Liver (tissue), 9 donors: ENCODE results near the gene PPFIBP2. TPM values are rescaled to one million over a fixed set of nuclear protein-coding genes. Genes with fewer than 3 reads are reported as not detected.

Experiments
- DNase-seq: peaks from one replicate; pipeline ENCODE4 v3.0.0-alpha.2; 2017; ENCODE audit warnings: low spot score
- H3K27ac ChIP-seq, 2 donors: one replicate each; pipeline ENCODE4 v1.7.0; 2013; ENCODE audit warnings: inconsistent platforms in 2 of 2, low read length in 2 of 2, control low read depth in 1 of 2, low read depth in 1 of 2, mild to moderate bottlenecking in 1 of 2
- H3K27me3 ChIP-seq, 4 donors: one replicate each; pipeline versions ENCODE4 v1.6.1 to v1.7.0; 2013; ENCODE audit warnings: low read length in 3 of 4, inconsistent platforms in 1 of 4, mild to moderate bottlenecking in 1 of 4, moderate library complexity in 1 of 4; ENCODE audit not compliant: control insufficient read depth in 4 of 4, insufficient read depth in 4 of 4
- H3K36me3 ChIP-seq, 4 donors: one replicate each; pipeline versions ENCODE4 v1.6.1 to v1.7.0; 2013; ENCODE audit warnings: low read length in 3 of 4, mild to moderate bottlenecking in 3 of 4, low read depth in 1 of 4, moderate library complexity in 1 of 4; ENCODE audit not compliant: control insufficient read depth in 4 of 4, insufficient read depth in 3 of 4
- H3K4me1 ChIP-seq, 4 donors: one replicate each; pipeline versions ENCODE4 v1.6.1 to v1.7.0; 2013; ENCODE audit warnings: low read length in 3 of 4, mild to moderate bottlenecking in 3 of 4, moderate library complexity in 1 of 4; ENCODE audit not compliant: control insufficient read depth in 4 of 4, insufficient read depth in 4 of 4
- H3K4me3 ChIP-seq, 3 donors: one replicate each; pipeline versions ENCODE4 v1.6.1 to v1.7.0; 2013; ENCODE audit warnings: low read length in 3 of 3, control low read depth in 1 of 3, low read depth in 1 of 3, mild to moderate bottlenecking in 1 of 3
- H3K9ac ChIP-seq, 2 donors: one replicate each; pipeline ENCODE4 v1.7.0; 2013; ENCODE audit warnings: low read length in 2 of 2, mild to moderate bottlenecking in 2 of 2, moderate library complexity in 2 of 2, control low read depth in 1 of 2, low read depth in 1 of 2
- H3K9me3 ChIP-seq, 4 donors: one replicate each; pipeline versions ENCODE4 v1.6.1 to v1.7.0; 2013; ENCODE audit warnings: low read length in 3 of 4; ENCODE audit not compliant: control insufficient read depth in 4 of 4
- ATF3 ChIP-seq: IDR thresholded peaks from 2 replicates; pipeline ENCODE4 v1.6.1; 2016; ENCODE audit warnings: antibody characterized with exemption
- EGR1 ChIP-seq, 2 donors: IDR thresholded peaks; 2 replicates each; pipeline ENCODE4 v1.6.1; 2016 to 2018; ENCODE audit warnings: antibody characterized with exemption in 2 of 2, low read depth in 2 of 2
- FOXA2 ChIP-seq: IDR thresholded peaks from 2 replicates; pipeline ENCODE4 v1.6.1; 2016; ENCODE audit warnings: antibody characterized with exemption
- GABPA ChIP-seq, 2 donors: IDR thresholded peaks in 1 of 2; conservative IDR thresholded peaks in 1 of 2; 2 replicates each; pipeline ENCODE4 v1.6.1; 2016; ENCODE audit warnings: antibody characterized with exemption in 2 of 2, mild to moderate bottlenecking in 1 of 2, moderate library complexity in 1 of 2
- HNF4A ChIP-seq, 2 donors: conservative IDR thresholded peaks; 2 replicates each; pipeline ENCODE4 v1.6.1; 2016; ENCODE audit warnings: antibody characterized with exemption in 2 of 2, mild to moderate bottlenecking in 2 of 2
- HNF4G ChIP-seq: IDR thresholded peaks from 2 replicates; pipeline ENCODE4 v1.6.1; 2016; ENCODE audit warnings: antibody characterized with exemption
- MAX ChIP-seq: IDR thresholded peaks from 2 replicates; pipeline ENCODE4 v1.6.1; 2016; ENCODE audit warnings: antibody characterized with exemption
- NR2F2 ChIP-seq: IDR thresholded peaks from 2 replicates; pipeline ENCODE4 v1.6.1; 2016; ENCODE audit warnings: antibody characterized with exemption
- RAD21 ChIP-seq, 2 donors: IDR thresholded peaks; 2 replicates each; pipeline ENCODE4 v1.6.1; 2016; ENCODE audit warnings: antibody characterized with exemption in 2 of 2, mild to moderate bottlenecking in 2 of 2
- RXRA ChIP-seq, 2 donors: IDR thresholded peaks; 2 replicates each; pipeline ENCODE4 v1.6.1; 2017 to 2018; ENCODE audit warnings: antibody characterized with exemption in 2 of 2, mild to moderate bottlenecking in 1 of 2
- SP1 ChIP-seq: IDR thresholded peaks from 2 replicates; pipeline ENCODE4 v1.6.1; 2018; ENCODE audit warnings: antibody characterized with exemption, mild to moderate bottlenecking
- TAF1 ChIP-seq: conservative IDR thresholded peaks from 2 replicates; pipeline ENCODE4 v1.6.1; 2016; ENCODE audit warnings: antibody characterized with exemption, mild to moderate bottlenecking
- WGBS: extraction: QIAGEN DNeasy Blood & Tissue Kit; methylation state at CpG from one replicate; pipeline ENCODE4 v1.1.7; 2013; 5-methylcytosine and 5-hydroxymethylcytosine counted together
- polyA plus RNA-seq, 2 donors: library from polyadenylated mRNA; stranded (reverse) in 1 of 2; unstranded in 1 of 2; fragments of 200-250 nt in 1 of 2; fragments of >200 nt in 1 of 2; fragmentation: Nextera tagmentation in 1 of 2; extraction: Ambion mirVana in 1 of 2; gene quantifications; one replicate each; pipeline versions ENCODE4 v1.2.1 to v1.2.3, GENCODE V29; 2013 to 2015
- total RNA-seq, 2 donors: library from RNA; depleted of rRNA; stranded (reverse); fragments of >200 nt; gene quantifications; one replicate each; pipeline ENCODE4 v1.2.3, GENCODE V29; 2014
- TF ChIP-seq, protein P1 (sequence below): IDR thresholded peaks from 2 replicates; pipeline ENCODE4 v1.6.1; 2016; ENCODE audit warnings: antibody characterized with exemption, mild to moderate bottlenecking
- TF ChIP-seq, protein P2 (sequence below): IDR thresholded peaks from 2 replicates; pipeline ENCODE4 v1.6.1; 2016; ENCODE audit warnings: antibody characterized with exemption
- donor health status: healthy.
- donor health status: healthy.
- donor health status: healthy.
- donor health status: healthy.
- donor health status: healthy.

PPFIBP2 gene
- total and polyA plus RNA-seq, 4 donors = 19.6 to 80.0 (median 23.2) TPM

GRCh38 chr11:7613394-7613720 is 99.6 kb downstream of the PPFIBP2 start:
- Histone ChIP-seq H3K9me3 (no peaks in the 10 kb centered on the region), H3K9ac (no peak overlapping the region), H3K36me3 (peaks cover 0 to 27% (median 21%) of the 10 kb centered on the region in 4 donors), H3K4me3 (no peak overlapping the region), H3K4me1 (peaks cover 8 to 21% (median 17%) of the 10 kb centered on the region in 4 donors), H3K27me3 (no peaks in the 10 kb centered on the region), H3K27ac (peak overlapping the region; percentile 52 to 73)
- no peak for DNase-seq
- WGBS = 66% methylated on average over 4 of the region's 4 CpGs
- TF ChIP-seq RXRA (IDR thresholded peaks at IDR 0.05) (peak; percentile 68 to 70), EGR1 (IDR thresholded peaks at IDR 0.05; ENCODE audit: low read depth in 2 of 2) (no peak), NR2F2 (no peak), FOXA2 (peak; percentile 72), SP1 (peak; percentile 8), GABPA (IDR thresholded peaks at IDR 0.05 in 1 of 2, conservative IDR thresholded peaks at IDR 0.05 in 1 of 2) (no peak), RAD21 (IDR thresholded peaks at IDR 0.05) (peak in 1 of 2 donors; percentile 27), MAX (no peak), HNF4G (no peak), HNF4A (conservative IDR thresholded peaks at IDR 0.05) (peak in 1 of 2 donors; percentile 22), TAF1 (no peak), ATF3 (no peak)
- TF ChIP-seq, protein P1, sequence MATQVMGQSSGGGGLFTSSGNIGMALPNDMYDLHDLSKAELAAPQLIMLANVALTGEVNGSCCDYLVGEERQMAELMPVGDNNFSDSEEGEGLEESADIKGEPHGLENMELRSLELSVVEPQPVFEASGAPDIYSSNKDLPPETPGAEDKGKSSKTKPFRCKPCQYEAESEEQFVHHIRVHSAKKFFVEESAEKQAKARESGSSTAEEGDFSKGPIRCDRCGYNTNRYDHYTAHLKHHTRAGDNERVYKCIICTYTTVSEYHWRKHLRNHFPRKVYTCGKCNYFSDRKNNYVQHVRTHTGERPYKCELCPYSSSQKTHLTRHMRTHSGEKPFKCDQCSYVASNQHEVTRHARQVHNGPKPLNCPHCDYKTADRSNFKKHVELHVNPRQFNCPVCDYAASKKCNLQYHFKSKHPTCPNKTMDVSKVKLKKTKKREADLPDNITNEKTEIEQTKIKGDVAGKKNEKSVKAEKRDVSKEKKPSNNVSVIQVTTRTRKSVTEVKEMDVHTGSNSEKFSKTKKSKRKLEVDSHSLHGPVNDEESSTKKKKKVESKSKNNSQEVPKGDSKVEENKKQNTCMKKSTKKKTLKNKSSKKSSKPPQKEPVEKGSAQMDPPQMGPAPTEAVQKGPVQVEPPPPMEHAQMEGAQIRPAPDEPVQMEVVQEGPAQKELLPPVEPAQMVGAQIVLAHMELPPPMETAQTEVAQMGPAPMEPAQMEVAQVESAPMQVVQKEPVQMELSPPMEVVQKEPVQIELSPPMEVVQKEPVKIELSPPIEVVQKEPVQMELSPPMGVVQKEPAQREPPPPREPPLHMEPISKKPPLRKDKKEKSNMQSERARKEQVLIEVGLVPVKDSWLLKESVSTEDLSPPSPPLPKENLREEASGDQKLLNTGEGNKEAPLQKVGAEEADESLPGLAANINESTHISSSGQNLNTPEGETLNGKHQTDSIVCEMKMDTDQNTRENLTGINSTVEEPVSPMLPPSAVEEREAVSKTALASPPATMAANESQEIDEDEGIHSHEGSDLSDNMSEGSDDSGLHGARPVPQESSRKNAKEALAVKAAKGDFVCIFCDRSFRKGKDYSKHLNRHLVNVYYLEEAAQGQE = no peak
- TF ChIP-seq, protein P2, sequence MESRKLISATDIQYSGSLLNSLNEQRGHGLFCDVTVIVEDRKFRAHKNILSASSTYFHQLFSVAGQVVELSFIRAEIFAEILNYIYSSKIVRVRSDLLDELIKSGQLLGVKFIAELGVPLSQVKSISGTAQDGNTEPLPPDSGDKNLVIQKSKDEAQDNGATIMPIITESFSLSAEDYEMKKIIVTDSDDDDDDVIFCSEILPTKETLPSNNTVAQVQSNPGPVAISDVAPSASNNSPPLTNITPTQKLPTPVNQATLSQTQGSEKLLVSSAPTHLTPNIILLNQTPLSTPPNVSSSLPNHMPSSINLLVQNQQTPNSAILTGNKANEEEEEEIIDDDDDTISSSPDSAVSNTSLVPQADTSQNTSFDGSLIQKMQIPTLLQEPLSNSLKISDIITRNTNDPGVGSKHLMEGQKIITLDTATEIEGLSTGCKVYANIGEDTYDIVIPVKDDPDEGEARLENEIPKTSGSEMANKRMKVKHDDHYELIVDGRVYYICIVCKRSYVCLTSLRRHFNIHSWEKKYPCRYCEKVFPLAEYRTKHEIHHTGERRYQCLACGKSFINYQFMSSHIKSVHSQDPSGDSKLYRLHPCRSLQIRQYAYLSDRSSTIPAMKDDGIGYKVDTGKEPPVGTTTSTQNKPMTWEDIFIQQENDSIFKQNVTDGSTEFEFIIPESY = no peak

- peaks cover 0 to 29% (median 22%) of the 10 kb centered on the region in 4 donors for H3K36me3 ChIP-seq
- H3K27ac ChIP-seq = no peak overlapping the region
- H3K4me1 ChIP-seq = peaks cover 8 to 21% (median 17%) of the 10 kb centered on the region in 4 donors
- no peaks in the 10 kb centered on the region for H3K9me3 ChIP-seq
- no peak overlapping the region for H3K9ac ChIP-seq
- no peaks in the 10 kb centered on the region for H3K27me3 ChIP-seq
- no peak for DNase-seq
- no peak overlapping the region for H3K4me3 ChIP-seq
- no peak for TF ChIP-seq EGR1 (IDR thresholded peaks at IDR 0.05; ENCODE audit: low read depth in 2 of 2)
- TF ChIP-seq, protein P2 = no peak
Measured at GRCh38 chr11:7614656-7615055, 100.9 kb downstream of the PPFIBP2 start.
